Panc1 (cell line): ENCODE measurements around the gene ZNF710. TPM values are rescaled to one million over a fixed set of nuclear protein-coding genes. Genes with fewer than 3 reads are reported as not detected.

Experiments used
- ATAC-seq: fragments of 200-7000 bp; cut with Tn5 transposase; 2 replicates; pipeline ENCODE4 v1.9.1; 2020; ENCODE audit warnings: mild to moderate bottlenecking, moderate library complexity
- BruUV-seq: library from RNA; stranded (reverse); fragments of 400-500 nt; replicated peaks from 2 replicates; lab custom pipeline; 2021; lab: Mats Ljungman, UMichigan
- CTCF ChIA-PET: fragments of 300-600 bp; sonication (Branson Sonifier 250); formaldehyde crosslinking; loops from one replicate; lab custom pipeline; 2022; ENCODE audit warnings: antibody characterized with exemption; lab: Charles Lee
- POLR2A ChIA-PET: fragments of 300-600 bp; sonication (Branson Sonifier 250); formaldehyde crosslinking; loops from one replicate; lab custom pipeline; 2022; ENCODE audit warnings: antibody characterized with exemption; lab: Charles Lee
- DNase-seq: peaks from one replicate; pipeline ENCODE4 v3.0.0-alpha.2; 2010; ENCODE audit warnings: low read depth, low spot score
- H3K27ac ChIP-seq: 2 replicates; pipeline ENCODE4 v1.5.1; 2011; ENCODE audit warnings: mild to moderate bottlenecking, low read length, inconsistent platforms
- H3K27me3 ChIP-seq: fragments of 200-500 bp; sonication (Bioruptor generic); 2 replicates; pipeline ENCODE4 v1.6.0; 2014; ENCODE audit warnings: low read length, inconsistent platforms; ENCODE audit not compliant: control insufficient read depth, insufficient read depth
- H3K36me3 ChIP-seq: fragments of 200-500 bp; sonication (Bioruptor generic); 2 replicates; pipeline ENCODE4 v1.5.1; 2014; ENCODE audit warnings: inconsistent platforms, mild to moderate bottlenecking, low read length, moderate library complexity; ENCODE audit not compliant: control insufficient read depth, insufficient read depth
- H3K4me1 ChIP-seq: 2 replicates; pipeline ENCODE4 v1.5.1; 2011; ENCODE audit warnings: inconsistent platforms, mild to moderate bottlenecking, low read length, moderate library complexity; ENCODE audit not compliant: control insufficient read depth, insufficient read depth
- H3K4me3 ChIP-seq, 2 experiments: 2 replicates each; pipeline ENCODE4 v1.5.1; 2011 to 2012; ENCODE audit warnings: low read depth in 2 of 2, low read length in 2 of 2, mild to moderate bottlenecking in 2 of 2, inconsistent platforms in 1 of 2, moderate library complexity in 1 of 2
- H3K9me3 ChIP-seq: fragments of 200-500 bp; sonication (Bioruptor generic); 2 replicates; pipeline ENCODE4 v1.5.1; 2014; ENCODE audit warnings: low read depth, mild to moderate bottlenecking, inconsistent platforms, low read length, moderate library complexity; ENCODE audit not compliant: control insufficient read depth, insufficient read depth
- CTCF ChIP-seq: fragments of 450-650 bp; IDR thresholded peaks from 2 replicates; pipeline ENCODE4 v1.5.1; 2017; ENCODE audit warnings: mild to moderate bottlenecking
- POLR2AphosphoS5 ChIP-seq: IDR thresholded peaks from 2 replicates; pipeline ENCODE4 v1.6.1; 2012; ENCODE audit warnings: mild to moderate bottlenecking, low read depth, low read length, moderate library complexity
- SIN3A ChIP-seq: IDR thresholded peaks from 2 replicates; pipeline ENCODE4 v1.6.1; 2012; ENCODE audit warnings: low read depth, mild to moderate bottlenecking, low read length, moderate library complexity, borderline replicate concordance; ENCODE audit not compliant: insufficient read depth
- TCF7L2 ChIP-seq: IDR thresholded peaks from 2 replicates; pipeline ENCODE4 v1.6.1; 2011; ENCODE audit warnings: mild to moderate bottlenecking, low read depth, low read length, inconsistent platforms
- in situ Hi-C: cut with HindIII; loops from 2 replicates; pipeline ENCODE4 v1.10.0; 2016; ENCODE audit warnings: low sequenced_read_pairs, low pct_unique_long_range_greater_than_20kb
- intact Hi-C: fragments of 100-400 bp; cut with micrococcal nuclease; formaldehyde crosslinking; loops from one replicate; pipeline ENCODE4 v1.10.0; 2022; ENCODE audit not compliant: unreplicated experiment
- total RNA-seq: library from RNA; stranded (reverse); gene quantifications from one replicate; pipeline ENCODE4 v1.2.1, GENCODE V29; 2021; ENCODE audit not compliant: unreplicated experiment
- TF ChIP-seq, protein P1 (sequence below), 2 experiments: IDR thresholded peaks; 2 replicates each; pipeline ENCODE4 v1.6.1; 2011 to 2012; ENCODE audit warnings: low read depth in 2 of 2, control low read depth in 1 of 2, low read length in 1 of 2, mild to moderate bottlenecking in 1 of 2, moderate library complexity in 1 of 2; ENCODE audit not compliant: insufficient read depth in 1 of 2

The ZNF710 gene
- total RNA-seq, 1 experiment from 2014 or later: 15.8 TPM

DNA sequence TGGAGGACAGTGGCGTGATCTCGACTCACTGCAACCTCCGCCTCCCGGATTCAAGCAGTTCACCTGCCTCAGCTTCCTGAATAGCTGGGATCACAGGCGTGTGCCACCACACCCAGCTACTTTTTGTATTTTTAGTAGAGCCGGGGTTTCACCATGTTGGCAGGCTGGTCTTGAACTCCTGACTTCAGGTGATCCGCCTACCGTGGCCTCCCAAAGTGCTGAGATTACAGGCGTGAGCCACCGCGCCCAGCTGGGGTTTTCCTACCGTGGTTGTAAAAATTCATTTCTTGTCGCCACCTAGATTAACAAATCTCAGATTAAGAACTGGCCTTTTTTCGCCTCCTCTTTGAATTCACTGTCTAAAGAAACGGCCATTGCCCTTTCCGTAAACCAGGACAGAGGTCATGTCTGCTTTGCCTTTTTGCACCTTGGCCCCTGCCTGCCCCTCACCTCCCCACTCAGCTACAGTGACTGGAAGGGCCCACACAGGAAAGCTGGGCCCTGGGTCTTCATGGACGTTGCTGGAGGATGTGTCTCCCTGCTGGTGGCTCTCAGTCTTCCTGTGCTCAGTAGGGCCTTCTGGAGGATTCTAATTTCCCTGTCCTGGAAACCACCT, 17.2 kb downstream of the ZNF710 start:
- ChIA-PET CTCF (interaction anchor here (0.6 to 0.7 kb wide), 2 partner anchors 49 to 52 kb away, joined by 4 to 5 read pairs; no protein-coding TSS in a partner anchor), POLR2A (no interaction called here)
- ATAC-seq: no peak

DNA sequence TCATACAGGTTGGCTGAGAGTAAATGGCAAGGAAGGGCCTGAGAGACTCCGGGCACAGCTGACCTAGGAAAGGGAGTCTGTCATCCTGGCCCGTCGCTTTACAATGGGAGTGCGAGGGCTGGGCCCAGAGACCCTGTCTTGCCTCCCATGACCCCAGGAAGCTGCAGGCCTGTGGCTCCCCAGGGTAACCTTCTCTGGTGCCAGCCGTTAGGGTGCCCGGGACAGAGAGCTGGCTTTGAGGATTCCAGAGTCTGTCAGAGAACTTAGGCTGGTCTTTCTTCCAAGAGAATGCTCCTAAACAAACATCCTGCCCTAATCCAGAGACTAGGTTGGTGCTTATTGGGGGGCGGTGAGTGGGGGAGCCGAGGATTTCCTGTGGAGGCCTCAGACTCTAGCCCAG, 18.5 kb downstream of the ZNF710 start:
- intact Hi-C loops (no loop called here), in situ Hi-C loops (no loop called here)
- ChIA-PET POLR2A (no interaction called here), CTCF (no interaction called here)
- H3K27me3 ChIP-seq: no peaks in the 10 kb centered on the region
- no TSS peak for BruUV-seq
- no peaks in the 10 kb centered on the region for H3K9me3 ChIP-seq
- H3K36me3 ChIP-seq: no peaks in the 10 kb centered on the region
- ATAC-seq (no peak), DNase-seq (no peak)
- TF ChIP-seq, protein P1, sequence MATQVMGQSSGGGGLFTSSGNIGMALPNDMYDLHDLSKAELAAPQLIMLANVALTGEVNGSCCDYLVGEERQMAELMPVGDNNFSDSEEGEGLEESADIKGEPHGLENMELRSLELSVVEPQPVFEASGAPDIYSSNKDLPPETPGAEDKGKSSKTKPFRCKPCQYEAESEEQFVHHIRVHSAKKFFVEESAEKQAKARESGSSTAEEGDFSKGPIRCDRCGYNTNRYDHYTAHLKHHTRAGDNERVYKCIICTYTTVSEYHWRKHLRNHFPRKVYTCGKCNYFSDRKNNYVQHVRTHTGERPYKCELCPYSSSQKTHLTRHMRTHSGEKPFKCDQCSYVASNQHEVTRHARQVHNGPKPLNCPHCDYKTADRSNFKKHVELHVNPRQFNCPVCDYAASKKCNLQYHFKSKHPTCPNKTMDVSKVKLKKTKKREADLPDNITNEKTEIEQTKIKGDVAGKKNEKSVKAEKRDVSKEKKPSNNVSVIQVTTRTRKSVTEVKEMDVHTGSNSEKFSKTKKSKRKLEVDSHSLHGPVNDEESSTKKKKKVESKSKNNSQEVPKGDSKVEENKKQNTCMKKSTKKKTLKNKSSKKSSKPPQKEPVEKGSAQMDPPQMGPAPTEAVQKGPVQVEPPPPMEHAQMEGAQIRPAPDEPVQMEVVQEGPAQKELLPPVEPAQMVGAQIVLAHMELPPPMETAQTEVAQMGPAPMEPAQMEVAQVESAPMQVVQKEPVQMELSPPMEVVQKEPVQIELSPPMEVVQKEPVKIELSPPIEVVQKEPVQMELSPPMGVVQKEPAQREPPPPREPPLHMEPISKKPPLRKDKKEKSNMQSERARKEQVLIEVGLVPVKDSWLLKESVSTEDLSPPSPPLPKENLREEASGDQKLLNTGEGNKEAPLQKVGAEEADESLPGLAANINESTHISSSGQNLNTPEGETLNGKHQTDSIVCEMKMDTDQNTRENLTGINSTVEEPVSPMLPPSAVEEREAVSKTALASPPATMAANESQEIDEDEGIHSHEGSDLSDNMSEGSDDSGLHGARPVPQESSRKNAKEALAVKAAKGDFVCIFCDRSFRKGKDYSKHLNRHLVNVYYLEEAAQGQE (IDR thresholded peaks at IDR 0.05; ENCODE audit: insufficient read depth in 1 of 2, low read depth in 2 of 2, low read length in 1 of 2): no peak
- no peak for TF ChIP-seq SIN3A
- TF ChIP-seq CTCF: no peak
- no peak overlapping the region for H3K4me3 ChIP-seq
- H3K27ac ChIP-seq: no peak overlapping the region
- H3K4me1 ChIP-seq: 0 out of 2 replicates have a peak, but pooled peaks cover 2% of the 10 kb centered on the region

More for the DNA sequence above, 17.2 kb downstream of the ZNF710 start:
- Histone ChIP-seq H3K4me3 (no peak overlapping the region), H3K9me3 (no peaks in the 10 kb centered on the region), H3K36me3 (no peaks in the 10 kb centered on the region), H3K27me3 (no peaks in the 10 kb centered on the region), H3K27ac (peak overlapping the region; percentile 13; the same call in 1 of the 2 replicates), H3K4me1 (0 out of 2 replicates have a peak, but pooled peaks cover 2% of the 10 kb centered on the region)
- intact Hi-C loops (no loop called here), in situ Hi-C loops (no loop called here)
- DNase-seq: no peak
- TF ChIP-seq TCF7L2 (no peak), CTCF (no peak), SIN3A (no peak), POLR2AphosphoS5 (no peak)
- TF ChIP-seq, protein P1 (IDR thresholded peaks at IDR 0.05; ENCODE audit: insufficient read depth in 1 of 2, low read depth in 2 of 2, low read length in 1 of 2): no peak
- BruUV-seq: no TSS peak
